Measurements from ENCODE around the gene MTA3. TPM values are rescaled to one million over a fixed set of nuclear protein-coding genes. Genes with fewer than 3 reads are reported as not detected.

MTA3 gene
- total RNA-seq, 4 donors from 2014 or later, result 40.0 to 73.2 (median 54.3) TPM

DNA sequence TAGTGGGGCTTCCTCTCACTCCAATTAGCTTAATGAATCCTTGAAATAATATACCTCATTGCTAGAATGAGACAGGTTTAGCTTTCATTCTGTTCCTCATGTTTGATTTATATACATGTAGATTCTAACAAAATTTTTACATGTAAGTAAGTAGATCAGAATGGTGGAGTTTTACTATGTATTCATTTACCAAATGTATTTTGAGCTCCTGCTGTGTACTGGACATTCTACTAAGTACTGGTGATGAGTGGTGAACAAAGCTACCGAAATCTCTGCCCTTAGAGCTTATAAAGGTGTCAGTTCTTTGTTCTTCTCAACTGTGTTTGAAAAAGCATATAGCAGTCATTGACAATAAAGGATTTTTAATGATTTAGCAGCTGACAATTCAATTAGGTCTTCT lies 19.7 kb downstream of the MTA3 start:
- DNase-seq, result no peak
- TF ChIP-seq EP300 (IDR thresholded peaks at IDR 0.05; ENCODE audit: low read depth) (no peak), CTCF (IDR thresholded peaks at IDR 0.05) (no peak)
- 97 to 100% methylated on average over 1 of the region's 1 CpG for WGBS, 2 donors (ENCODE audit: low coverage in 1 of 2)
- H3K27ac ChIP-seq, result no peak overlapping the region
- no peaks in the 10 kb centered on the region for H3K36me3 ChIP-seq
- intact Hi-C loops (cut with DNase I; ENCODE audit: low total_unique reads), result no loop called here
- H3K4me1 ChIP-seq, result no peaks in the 10 kb centered on the region
- H3K27me3 ChIP-seq, result no peaks in the 10 kb centered on the region
- H3K4me3 ChIP-seq, result no peak overlapping the region
- in situ Hi-C loops (cut with MboI; ENCODE audit: low pct_ligation_motif_present in 1 of 4, low pct_unique_long_range_greater_than_20kb in 1 of 4, low sequenced_read_pairs in 3 of 4), result no loop called here
- no peaks in the 10 kb centered on the region for H3K9me3 ChIP-seq

GRCh38 chr2:42590176-42590575 lies 21.7 kb downstream of the MTA3 start:
- H3K27ac ChIP-seq, result no peak overlapping the region
- no peaks in the 10 kb centered on the region for H3K36me3 ChIP-seq
- H3K4me3 ChIP-seq, result no peak overlapping the region
- H3K4me1 ChIP-seq, result no peaks in the 10 kb centered on the region
- no peak for DNase-seq
- intact Hi-C loops (cut with DNase I; ENCODE audit: low total_unique reads), result no loop called here
- H3K27me3 ChIP-seq, result no peaks in the 10 kb centered on the region
- in situ Hi-C loops (cut with MboI; ENCODE audit: low pct_ligation_motif_present in 1 of 4, low pct_unique_long_range_greater_than_20kb in 1 of 4, low sequenced_read_pairs in 3 of 4), result no loop called here
- TF ChIP-seq CTCF (IDR thresholded peaks at IDR 0.05) (no peak), POLR2A (IDR thresholded peaks at IDR 0.05) (no peak), POLR2AphosphoS5 (IDR thresholded peaks at IDR 0.05) (no peak), EP300 (IDR thresholded peaks at IDR 0.05; ENCODE audit: low read depth) (no peak)
- WGBS, 2 donors (ENCODE audit: low coverage in 1 of 2), result 88 to 94% methylated on average over 2 of the region's 2 CpGs
- no peaks in the 10 kb centered on the region for H3K9me3 ChIP-seq

DNA sequence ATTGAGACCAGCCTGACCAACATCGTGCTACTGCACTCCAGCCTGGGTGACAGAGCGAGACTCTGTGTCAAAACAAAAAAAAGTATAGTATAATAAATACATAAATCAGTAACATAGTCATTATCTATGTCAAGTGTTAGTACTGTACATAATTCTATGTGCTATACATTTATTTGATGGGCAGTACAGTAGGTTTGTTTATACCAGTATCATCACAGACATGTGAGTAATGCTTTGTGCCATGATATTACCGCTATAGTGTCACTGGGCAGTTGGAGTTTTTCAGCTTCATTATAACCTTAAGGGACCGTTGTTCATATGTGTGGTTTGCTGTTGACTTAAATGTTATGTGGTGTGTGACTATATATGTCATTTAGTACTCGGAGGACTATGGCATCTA lies 24.9 kb downstream of the MTA3 start:
- Histone ChIP-seq H3K27me3 (no peaks in the 10 kb centered on the region), H3K4me1 (peaks cover 0 to 8% (median 0%) of the 10 kb centered on the region in 4 donors), H3K36me3 (no peaks in the 10 kb centered on the region), H3K27ac (no peak overlapping the region), H3K9me3 (no peaks in the 10 kb centered on the region), H3K4me3 (no peak overlapping the region)
- TF ChIP-seq POLR2A (IDR thresholded peaks at IDR 0.05) (no peak), CTCF (IDR thresholded peaks at IDR 0.05) (no peak), POLR2AphosphoS5 (IDR thresholded peaks at IDR 0.05) (no peak)
- intact Hi-C loops (cut with DNase I; ENCODE audit: low total_unique reads) (no loop called here), in situ Hi-C loops (cut with MboI; ENCODE audit: low pct_ligation_motif_present in 1 of 4, low pct_unique_long_range_greater_than_20kb in 1 of 4, low sequenced_read_pairs in 3 of 4) (no loop called here)
- no peak for DNase-seq
- WGBS, 2 donors (ENCODE audit: low coverage in 1 of 2), result 87% methylated on average over 4 to 5 of the region's 5 CpGs

GRCh38 chr2:42598656-42599055 lies 30.2 kb downstream of the MTA3 start:
- TF ChIP-seq EP300 (IDR thresholded peaks at IDR 0.05; ENCODE audit: low read depth), result no peak
- no peak for TF ChIP-seq CTCF (IDR thresholded peaks at IDR 0.05)
- TF ChIP-seq POLR2AphosphoS5 (IDR thresholded peaks at IDR 0.05), result no peak
- TF ChIP-seq POLR2A (IDR thresholded peaks at IDR 0.05), result no peak
- WGBS, 2 donors (ENCODE audit: low coverage in 1 of 2), result 76 to 77% methylated on average over 2 of the region's 2 CpGs
- Histone ChIP-seq H3K4me3 (no peak overlapping the region), H3K27ac (no peak overlapping the region), H3K36me3 (no peaks in the 10 kb centered on the region), H3K9me3 (no peaks in the 10 kb centered on the region), H3K4me1 (peaks cover 0 to 40% (median 21%) of the 10 kb centered on the region in 4 donors), H3K27me3 (no peaks in the 10 kb centered on the region)
- no peak for DNase-seq
- intact Hi-C loops (cut with DNase I; ENCODE audit: low total_unique reads) (no loop called here), in situ Hi-C loops (cut with MboI; ENCODE audit: low pct_ligation_motif_present in 1 of 4, low pct_unique_long_range_greater_than_20kb in 1 of 4, low sequenced_read_pairs in 3 of 4) (no loop called here)

Measured in transverse colon (tissue), 4 donors.